GM19467 (cell line): Measurements from ENCODE around the gene CD8B.
"Not testable (repeated sequence)": the region's sequence is repeated elsewhere in the genome, so short reads cannot be mapped to it uniquely, and the experiment has no call there.

Experiments
- ATAC-seq: cut with Tn5 transposase; IDR thresholded peaks from one replicate; pipeline ENCODE4 v1.9.1; 2021; ENCODE audit warnings: mild to moderate bottlenecking, moderate library complexity; ENCODE audit not compliant: unreplicated experiment

The CD8B gene

GRCh38 chr2:86836915-86837695 lies 24.6 kb downstream of the CD8B start:
- not testable (repeated sequence) for ATAC-seq

DNA sequence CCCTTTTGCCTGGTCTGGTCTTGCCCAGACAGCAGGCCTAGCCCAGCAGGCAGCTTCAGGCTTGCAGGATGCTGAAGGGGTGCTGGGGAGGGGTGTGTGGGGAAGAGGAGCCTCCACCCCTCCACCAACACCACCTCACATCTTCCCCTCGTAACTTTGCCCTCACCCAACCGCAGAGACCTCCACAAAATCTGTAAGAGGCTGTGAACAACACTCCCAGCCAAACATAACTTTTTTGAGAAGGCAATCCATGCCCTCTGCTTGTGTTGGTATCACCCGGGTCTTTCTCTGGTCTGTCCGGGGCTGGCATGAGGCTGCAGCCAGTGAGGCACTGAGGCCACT lies 26.2 kb downstream of the CD8B start:
- ATAC-seq, result not testable (repeated sequence)

GRCh38 chr2:86833315-86833714 lies 28.4 kb downstream of the CD8B start:
- no peak for ATAC-seq

DNA sequence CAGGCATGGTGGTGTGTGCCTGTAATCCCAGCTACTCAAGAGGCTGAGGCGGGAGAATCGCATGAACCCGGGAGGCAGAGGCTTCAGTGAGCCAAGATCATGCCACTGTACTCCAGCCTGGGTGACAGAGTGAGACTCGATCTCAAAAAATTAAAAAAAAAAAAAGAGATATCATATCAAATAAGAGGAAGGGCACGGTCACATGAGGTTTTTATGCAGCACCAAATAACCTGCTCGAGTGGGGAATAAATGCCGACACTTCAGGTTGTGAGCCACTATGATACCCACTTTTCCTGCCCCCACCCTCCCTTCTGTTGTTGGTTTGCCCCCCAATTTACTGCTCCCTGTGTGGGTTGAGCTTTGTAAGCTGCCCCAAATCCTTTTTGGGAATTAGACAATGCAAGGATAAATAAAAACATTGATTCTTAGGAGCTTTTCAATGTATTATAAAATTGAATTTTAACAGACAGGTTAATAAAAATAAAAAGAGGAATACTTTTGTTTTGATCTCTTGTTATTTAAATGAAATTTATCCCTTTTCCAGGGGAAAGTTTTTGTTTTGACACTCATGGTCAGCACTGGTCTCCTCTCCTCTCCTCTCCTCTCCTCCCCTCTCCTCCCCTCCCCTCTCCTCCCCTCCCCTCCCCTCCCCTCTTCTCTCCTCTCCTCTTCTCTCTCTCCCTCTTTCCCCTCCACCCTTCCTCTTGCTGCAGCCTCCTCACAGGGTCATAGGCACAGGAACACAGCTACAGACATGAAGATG lies 29.2 kb downstream of the CD8B start:
- ATAC-seq, result no peak

- ATAC-seq, result no peak
Measured at GRCh38 chr2:86831537-86831936, 30.1 kb downstream of the CD8B start.

- ATAC-seq, result no peak
Measured at GRCh38 chr2:86826951-86827350, 34.7 kb downstream of the CD8B start.

GRCh38 chr2:86825693-86826381 lies 35.8 kb downstream of the CD8B start:
- ATAC-seq, result no peak

GRCh38 chr2:86825036-86825692 lies 36.5 kb downstream of the CD8B start:
- ATAC-seq, result no peak

GRCh38 chr2:86822668-86823345 lies 38.9 kb downstream of the CD8B start:
- ATAC-seq, result no peak

- no peak for ATAC-seq
Measured at GRCh38 chr2:86821842-86822241, 39.8 kb downstream of the CD8B start.

GRCh38 chr2:86821306-86821705 lies 40.4 kb downstream of the CD8B start:
- no peak for ATAC-seq

DNA sequence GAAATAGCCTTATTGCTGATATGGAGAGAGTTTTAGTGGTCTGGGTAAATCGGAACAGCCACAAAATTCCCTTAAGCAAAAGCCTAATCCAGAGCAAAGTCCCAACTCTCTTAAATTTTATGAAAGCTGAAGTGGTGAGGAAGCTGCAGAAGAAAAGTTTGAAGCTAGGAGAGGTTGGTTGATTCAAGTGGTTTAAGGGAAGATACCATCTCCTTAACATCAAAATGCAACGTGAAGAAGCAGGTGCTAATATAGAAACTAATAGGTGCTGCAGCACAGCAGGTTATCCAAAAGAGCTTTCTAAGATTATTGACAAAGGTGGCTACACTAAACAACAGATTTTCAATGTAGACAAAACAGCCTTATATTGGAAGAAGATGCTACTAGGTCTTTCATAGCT lies 42.7 kb downstream of the CD8B start:
- no peak for ATAC-seq

GRCh38 chr2:86818114-86818801 lies 43.4 kb downstream of the CD8B start:
- ATAC-seq, result no peak

DNA sequence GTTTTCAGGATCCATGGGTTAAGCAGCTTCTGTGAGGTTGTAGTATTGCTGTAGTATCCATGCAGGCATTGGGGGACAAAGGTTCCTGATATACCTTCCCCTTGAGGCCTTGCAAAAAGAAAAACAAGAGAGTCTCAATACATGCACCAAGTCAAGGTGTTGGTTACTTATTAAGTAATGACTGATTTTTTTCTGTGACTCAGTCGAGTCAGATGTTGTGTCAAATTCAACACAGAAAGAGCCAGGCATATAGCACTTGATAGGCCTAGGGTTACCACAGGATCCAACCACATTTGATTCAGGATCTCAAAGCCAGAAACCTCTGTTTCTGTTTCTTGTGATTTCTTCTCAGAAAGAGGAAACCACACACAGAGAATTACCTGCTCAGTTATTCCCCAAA lies 46.1 kb downstream of the CD8B start:
- no peak for ATAC-seq

- ATAC-seq, result no peak
Measured at GRCh38 chr2:86809481-86810121, 52.1 kb downstream of the CD8B start.

DNA sequence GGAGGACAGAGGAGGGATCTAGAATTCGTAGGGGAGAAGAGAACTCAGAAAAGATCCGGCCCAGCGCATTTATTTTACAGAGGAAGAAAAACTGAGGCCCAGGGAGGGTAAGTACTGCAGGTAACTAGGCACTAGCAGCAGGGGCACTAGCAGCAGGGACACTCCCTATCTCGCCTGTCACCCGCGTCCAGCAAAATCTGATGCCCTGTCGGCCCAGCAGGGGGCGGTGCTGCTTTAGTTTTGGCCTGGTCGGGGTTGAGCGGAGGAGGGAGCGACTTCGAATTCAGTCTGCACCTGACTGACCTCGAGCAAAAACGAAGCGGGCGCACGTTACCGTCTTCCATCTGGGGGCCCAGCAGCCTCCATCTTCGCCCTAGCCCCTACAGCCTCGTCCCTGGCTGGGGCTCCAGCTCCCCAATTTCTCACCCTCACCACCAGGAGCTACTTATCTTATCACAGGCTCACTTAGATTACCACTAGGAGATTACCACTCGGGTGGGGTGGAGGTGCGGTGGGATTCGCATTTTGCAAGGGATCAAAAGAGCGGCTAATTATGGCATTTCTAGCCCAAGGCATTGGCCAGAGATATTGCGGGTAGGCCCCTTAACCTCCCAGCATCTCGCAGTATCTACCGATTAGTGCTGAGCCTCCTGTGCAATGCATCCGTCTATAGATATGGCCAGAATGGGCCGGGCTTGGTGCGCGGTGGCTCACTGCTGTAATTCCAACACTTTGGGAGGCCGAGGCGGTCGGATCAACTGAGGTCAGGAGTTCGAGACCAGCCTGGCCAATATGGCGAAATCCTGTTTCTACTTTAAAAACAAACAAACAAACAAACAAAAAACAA lies 53.1 kb downstream of the CD8B start:
- ATAC-seq, result peak; percentile 93

DNA sequence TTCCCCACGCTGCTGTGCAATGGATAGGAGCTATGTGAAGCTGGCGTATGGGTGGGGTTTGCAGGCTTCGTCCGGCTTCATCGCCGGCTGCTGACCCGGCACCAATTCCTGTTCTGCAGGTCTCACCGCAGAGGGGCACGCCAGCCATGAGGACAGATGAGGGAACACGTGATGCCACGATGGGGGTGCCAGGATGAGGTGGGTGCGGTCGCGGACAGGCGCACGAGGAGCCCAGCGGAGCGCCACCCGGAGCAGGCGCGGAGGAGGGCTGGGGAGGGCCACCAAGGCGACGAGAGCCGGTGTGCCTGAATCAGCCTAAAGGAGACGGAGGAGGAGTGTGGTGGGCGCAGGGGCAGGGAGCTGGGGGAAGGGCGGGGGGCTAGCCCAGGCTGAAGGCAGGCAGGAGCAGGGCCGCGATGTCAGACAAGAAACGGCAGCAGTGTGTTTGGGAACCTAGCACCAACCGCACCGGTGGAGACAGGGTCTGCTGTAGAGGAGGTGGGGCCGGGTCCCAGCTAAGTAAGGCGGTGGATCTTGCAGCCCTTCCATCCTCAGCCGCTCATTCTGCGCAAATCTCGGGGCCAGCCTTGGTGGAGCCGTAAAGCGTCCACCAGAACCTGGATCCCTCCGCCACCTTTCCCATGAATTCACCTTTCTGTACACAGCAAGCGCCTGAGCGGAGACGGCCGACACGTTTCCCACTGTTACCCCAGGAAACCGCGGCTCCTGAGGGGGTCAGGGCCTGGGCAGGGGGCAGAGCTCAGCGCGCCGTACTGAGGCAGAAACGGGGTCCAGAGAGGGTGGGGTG lies 54.0 kb downstream of the CD8B start:
- ATAC-seq, result no peak

DNA sequence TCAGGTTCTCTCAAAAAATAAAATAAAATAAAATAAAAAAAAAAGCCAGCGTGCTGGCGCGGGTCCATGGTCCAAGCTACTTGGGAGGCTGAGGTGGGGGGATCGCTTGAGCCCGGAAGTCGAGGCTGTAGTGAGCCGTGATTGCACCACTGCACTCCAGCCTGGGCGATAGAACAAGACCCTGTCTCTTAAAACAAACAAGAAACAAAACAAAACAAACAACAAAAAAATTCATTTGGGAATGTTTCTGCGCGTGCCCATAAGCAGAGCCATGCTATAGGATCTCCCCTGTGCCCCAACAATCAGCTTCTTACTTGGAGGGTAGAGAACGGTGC lies 54.6 kb downstream of the CD8B start:
- ATAC-seq, result no peak
